GM12864 (cell line): ENCODE results near the gene ZNF74.

Experiments
- DNase-seq: peaks from one replicate; pipeline ENCODE4 v3.0.0-alpha.2; 2011; ENCODE audit warnings: low read depth
- H3K4me3 ChIP-seq: 2 replicates; pipeline ENCODE4 v1.5.1; 2011; ENCODE audit warnings: mild to moderate bottlenecking, low read depth, low read length, control low read depth
- CTCF ChIP-seq: IDR thresholded peaks from 2 replicates; pipeline ENCODE4 v1.5.1; 2011; ENCODE audit warnings: low read depth, mild to moderate bottlenecking, moderate library complexity, low read length, control low read depth, inconsistent platforms; ENCODE audit errors: missing control alignments

The ZNF74 gene

GRCh38 chr22:20425566-20426258 lies 31.8 kb downstream of the ZNF74 start:
- no peak for DNase-seq
- H3K4me3 ChIP-seq, result no peak overlapping the region
- TF ChIP-seq CTCF, result no peak

GRCh38 chr22:20426259-20426615 lies 32.3 kb downstream of the ZNF74 start:
- H3K4me3 ChIP-seq, result no peak overlapping the region
- DNase-seq, result no peak

GRCh38 chr22:20427104-20427944 lies 33.4 kb downstream of the ZNF74 start:
- TF ChIP-seq CTCF, result no peak
- DNase-seq, result no peak
- H3K4me3 ChIP-seq, result no peak overlapping the region

More at GRCh38 chr22:20426259-20426615, 32.3 kb downstream of the ZNF74 start:
- TF ChIP-seq CTCF, result no peak

GRCh38 chr22:20427945-20428417 lies 34.0 kb downstream of the ZNF74 start:
- TF ChIP-seq CTCF, result no peak
- no peak for DNase-seq
- no peak overlapping the region for H3K4me3 ChIP-seq

- no peak for DNase-seq
- peak overlapping the region; percentile 59 for H3K4me3 ChIP-seq
- no peak for TF ChIP-seq CTCF
These were observed 34.7 kb downstream of the ZNF74 start for GRCh38 chr22:20428496-20429253.

- H3K4me3 ChIP-seq, result peak overlapping the region; percentile 59
- DNase-seq, result no peak
- no peak for TF ChIP-seq CTCF
These were observed 35.5 kb downstream of the ZNF74 start for GRCh38 chr22:20429254-20430100.
